HG03175 (cell line): ENCODE data around the gene MACC1.
A peak's percentile ranks its signal among the peaks of the same experiment; 100 is the strongest.

Experiments used
- ATAC-seq: cut with Tn5 transposase; IDR thresholded peaks from one replicate; pipeline ENCODE4 v1.9.1; 2021; ENCODE audit warnings: mild to moderate bottlenecking, moderate library complexity; ENCODE audit not compliant: unreplicated experiment

MACC1 gene

GRCh38 chr7:20232848-20233247 is 15.7 kb upstream of the MACC1 start:
- ATAC-seq = no peak

- no peak for ATAC-seq
Measured at GRCh38 chr7:20229646-20230500, 12.7 kb upstream of the MACC1 start.

DNA sequence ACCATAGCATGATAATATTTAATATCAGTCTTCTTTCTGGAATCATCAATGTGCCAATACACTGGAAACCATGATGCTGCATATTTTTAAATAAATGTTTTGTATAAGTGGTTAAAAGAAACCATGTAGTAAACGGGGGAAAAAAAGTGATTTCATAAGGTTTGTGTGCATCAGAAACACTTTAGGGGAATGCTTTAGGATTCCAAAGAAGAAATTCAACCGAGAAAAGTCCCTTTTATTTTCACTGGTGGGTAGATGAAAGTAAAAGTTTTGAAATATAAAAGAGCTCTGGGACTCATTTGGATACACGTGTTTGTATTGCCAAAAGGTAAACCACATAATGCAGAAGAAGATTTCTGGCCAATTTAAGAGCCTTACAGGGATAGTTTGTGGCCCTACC is 11.9 kb upstream of the MACC1 start:
- no peak for ATAC-seq

DNA sequence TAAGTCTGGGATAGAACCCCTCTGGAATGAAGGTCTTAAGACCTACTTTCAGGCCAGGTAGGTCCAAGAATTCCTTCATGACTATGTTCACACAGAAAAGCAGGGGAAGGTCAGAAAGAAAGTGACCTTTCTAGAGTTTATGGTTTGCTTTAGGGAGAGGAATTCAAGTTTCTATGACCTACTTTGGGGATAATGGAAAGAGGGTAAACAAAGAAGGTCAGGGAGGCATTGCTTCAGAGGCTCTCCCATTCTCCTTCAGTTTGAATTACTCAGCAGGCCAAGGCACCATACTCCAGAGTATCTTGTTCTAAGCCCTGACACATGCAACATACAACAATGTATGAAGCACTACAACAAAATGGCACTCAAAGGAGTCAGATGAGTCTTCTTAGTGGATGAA is 11.5 kb upstream of the MACC1 start:
- no peak for ATAC-seq

DNA sequence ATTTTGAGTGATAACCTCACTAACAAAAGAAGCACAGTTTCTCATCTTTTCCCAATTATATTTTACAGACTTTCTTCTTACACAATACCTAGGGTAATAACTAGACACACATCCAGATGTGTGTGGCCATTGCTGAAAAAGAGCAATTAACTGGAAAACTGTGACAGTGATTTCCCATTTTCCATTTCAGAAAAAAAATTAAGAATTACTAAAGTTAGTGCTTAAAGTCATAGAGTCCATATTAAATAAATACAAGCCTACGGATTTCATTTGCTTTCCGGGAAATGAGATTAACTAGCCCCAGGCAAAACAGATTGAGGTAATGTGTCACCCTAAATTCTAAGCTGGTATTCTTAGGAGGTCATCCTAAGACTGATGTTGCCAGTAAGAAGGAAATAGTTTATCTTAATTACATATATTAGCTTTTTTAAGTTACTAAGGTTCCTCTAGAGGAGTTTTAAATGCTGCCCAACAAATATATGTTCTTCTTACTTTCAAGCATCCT is 10.2 kb upstream of the MACC1 start:
- ATAC-seq = no peak

DNA sequence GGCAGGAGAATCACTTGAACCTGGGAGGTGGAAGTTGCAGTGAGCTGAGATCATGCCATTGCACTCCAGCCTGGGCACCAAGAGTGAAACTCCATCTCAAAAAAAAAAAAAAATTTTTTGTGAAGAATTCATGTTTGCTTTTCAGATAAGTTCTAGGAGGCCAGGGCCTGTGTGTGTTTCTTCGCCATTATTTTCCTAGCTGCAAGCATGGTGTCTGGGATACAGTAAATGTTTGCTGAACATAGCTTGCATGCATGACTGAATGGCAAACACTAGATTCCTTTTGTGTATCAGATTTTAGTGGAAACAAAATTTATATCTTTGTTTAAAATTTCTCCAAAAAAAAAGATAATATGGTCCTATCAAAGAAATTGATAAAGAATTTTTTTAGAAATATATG is 9.7 kb upstream of the MACC1 start:
- no peak for ATAC-seq

DNA sequence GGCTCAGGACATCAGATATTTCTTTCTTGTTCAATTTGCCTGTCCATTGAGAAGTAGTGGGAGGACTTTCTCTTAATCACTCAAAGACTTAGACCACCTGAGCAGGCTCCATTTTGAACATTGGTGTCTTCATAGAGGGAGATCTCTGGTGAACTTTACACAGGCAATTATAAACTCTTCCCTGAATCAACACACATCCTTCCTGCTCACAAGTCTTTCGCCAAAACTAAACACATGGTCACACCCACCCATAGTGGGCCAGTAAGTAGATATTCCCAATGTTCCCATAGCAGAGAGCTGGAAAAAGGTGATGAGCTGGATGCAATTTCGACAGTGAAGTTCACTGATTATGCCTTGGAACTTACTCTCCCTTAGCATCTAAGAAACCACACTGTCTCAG is 8.2 kb upstream of the MACC1 start:
- ATAC-seq = no peak

DNA sequence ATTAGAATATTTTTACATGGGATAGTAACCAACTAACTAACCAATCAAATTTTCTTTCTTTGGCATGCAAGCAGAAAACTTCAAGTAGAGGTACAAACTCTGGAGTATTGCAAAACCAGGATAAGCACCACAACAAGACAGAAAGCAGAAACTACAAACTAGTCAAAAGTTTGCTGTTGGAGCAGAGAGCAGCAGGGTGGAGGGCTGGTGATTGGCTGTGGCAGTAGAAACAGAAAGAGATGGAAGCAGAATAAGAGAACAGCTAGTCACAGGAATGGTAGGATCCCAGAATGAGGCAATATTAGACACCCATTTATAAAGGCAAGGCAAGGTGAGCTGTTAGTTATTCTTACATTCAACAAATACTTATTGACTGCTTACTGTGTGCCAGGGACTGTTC is 6.8 kb upstream of the MACC1 start:
- ATAC-seq = no peak

- no peak for ATAC-seq
Measured at GRCh38 chr7:20223356-20223755, 6.2 kb upstream of the MACC1 start.

DNA sequence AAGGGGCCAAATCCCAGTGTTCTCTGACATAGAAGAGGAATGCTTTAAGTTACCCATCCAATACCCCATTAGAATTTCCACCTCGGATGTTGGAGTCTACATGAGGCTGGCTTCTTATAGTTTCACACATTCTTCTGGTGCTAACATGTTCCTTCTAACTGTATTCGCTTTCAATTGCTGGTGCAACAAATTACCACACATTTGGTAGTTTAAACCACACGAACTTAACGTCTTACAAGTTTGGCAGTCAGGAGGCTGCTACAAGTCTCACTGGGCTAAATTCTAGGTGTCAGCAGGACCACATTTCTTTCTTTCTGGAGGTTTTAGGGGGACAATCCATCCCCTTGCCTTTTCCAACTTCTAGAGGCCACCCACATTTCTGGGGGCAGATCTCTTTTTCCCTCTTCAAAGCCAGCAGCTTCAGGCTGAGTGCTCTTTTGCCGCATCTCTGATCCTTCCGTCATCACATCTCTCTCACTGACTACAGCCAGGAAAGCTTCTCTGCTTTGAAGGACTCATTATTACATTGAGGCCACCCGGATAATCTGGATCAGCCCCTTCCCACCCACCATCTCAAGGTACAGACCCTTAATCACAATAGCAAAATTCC is 5.1 kb upstream of the MACC1 start:
- ATAC-seq = no peak

DNA sequence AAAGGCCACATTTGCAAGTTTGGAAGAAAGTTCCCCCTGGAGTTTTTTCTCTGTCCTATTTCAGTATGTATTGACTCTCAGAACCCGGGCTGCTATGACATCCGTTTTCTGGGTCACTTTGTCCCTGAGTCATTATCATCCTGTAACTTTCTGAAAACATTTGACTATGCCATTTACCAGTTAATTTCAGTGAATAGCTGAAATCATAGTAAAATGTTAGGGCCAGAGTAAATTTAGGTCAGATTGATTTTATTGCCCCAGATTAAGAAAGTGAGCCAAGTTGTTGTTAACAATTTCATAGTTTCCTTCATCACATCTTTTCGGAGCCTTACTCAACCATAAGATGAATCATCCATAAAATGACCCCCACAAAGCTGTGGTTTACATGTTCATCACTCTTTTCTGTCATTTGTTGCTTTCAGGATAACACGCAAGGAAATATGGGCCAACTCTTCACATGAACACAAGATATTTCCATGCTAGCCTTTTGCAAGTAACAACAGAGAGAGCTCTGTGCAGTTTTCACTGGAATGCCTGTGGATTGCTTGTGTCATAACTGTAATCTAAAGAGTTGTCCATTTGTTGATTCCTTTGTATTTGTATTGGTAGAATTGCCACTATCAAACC is 3.9 kb upstream of the MACC1 start:
- ATAC-seq = peak; percentile 19

DNA sequence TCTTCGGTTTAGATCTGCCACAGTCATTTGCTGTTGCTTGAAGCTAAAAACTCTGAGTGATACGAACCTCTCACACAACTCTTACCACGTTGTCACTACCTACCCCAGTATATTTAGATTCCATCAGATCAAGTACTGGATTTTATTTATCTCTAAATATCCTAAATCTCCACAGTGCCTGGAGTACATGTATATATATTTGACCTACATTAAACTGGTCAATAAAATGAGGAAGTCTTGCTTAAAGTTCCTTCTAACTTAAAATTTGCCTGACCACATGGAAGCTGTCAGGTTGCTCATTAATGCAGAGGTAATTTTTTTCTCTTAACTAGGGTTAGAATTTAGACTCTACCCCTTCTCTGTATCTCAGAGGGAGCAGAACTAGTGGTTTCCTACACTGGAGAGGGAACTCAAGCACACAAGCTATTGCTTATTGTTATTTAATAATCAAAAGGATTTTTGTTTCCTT is 3.1 kb upstream of the MACC1 start:
- peak; percentile 28 for ATAC-seq

- peak; percentile 77 for ATAC-seq
Measured at GRCh38 chr7:20219446-20220292, 2.5 kb upstream of the MACC1 start.

GRCh38 chr7:20219062-20219445 is 1.9 kb upstream of the MACC1 start:
- no peak for ATAC-seq

GRCh38 chr7:20218279-20218678 is 1.1 kb upstream of the MACC1 start:
- no peak for ATAC-seq

- no peak for ATAC-seq
Measured at GRCh38 chr7:20216406-20217036, 663 bp downstream of the MACC1 start.

- ATAC-seq = no peak
Measured at GRCh38 chr7:20214921-20215669, 2.1 kb downstream of the MACC1 start.

GRCh38 chr7:20214132-20214531 is 3.1 kb downstream of the MACC1 start:
- no peak for ATAC-seq

- no peak for ATAC-seq
Measured at GRCh38 chr7:20213378-20213777, 3.8 kb downstream of the MACC1 start.

- ATAC-seq = no peak
Measured at GRCh38 chr7:20211376-20211775, 5.8 kb downstream of the MACC1 start.
